ENCODE data around the gene NEK3.

The NEK3 gene

DNA sequence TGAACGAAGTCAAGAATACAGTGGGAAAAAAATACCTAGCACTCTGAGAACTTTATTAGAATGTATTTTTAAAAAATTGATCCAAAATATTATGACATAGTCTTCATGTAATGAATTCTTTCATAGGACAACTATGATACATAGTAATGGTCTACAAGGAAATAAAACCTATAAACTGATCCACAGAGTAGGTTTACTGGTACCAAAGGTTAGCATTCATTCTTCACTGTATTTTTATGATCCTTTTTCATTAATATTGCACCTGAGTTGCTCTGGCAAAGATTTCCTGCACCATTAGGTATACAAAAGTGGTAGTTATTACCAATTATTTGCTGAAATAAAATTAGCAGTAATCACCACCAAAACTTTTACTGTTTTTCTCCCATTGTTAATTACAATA is 4.2 kb downstream of the NEK3 start:
- ATAC-seq (ENCODE audit: low read depth) (no peak), DNase-seq (ENCODE audit: low spot score) (no peak)
- H3K4me3 ChIP-seq (ENCODE audit: severe bottlenecking) = no peak overlapping the region
- TF ChIP-seq, protein P1, sequence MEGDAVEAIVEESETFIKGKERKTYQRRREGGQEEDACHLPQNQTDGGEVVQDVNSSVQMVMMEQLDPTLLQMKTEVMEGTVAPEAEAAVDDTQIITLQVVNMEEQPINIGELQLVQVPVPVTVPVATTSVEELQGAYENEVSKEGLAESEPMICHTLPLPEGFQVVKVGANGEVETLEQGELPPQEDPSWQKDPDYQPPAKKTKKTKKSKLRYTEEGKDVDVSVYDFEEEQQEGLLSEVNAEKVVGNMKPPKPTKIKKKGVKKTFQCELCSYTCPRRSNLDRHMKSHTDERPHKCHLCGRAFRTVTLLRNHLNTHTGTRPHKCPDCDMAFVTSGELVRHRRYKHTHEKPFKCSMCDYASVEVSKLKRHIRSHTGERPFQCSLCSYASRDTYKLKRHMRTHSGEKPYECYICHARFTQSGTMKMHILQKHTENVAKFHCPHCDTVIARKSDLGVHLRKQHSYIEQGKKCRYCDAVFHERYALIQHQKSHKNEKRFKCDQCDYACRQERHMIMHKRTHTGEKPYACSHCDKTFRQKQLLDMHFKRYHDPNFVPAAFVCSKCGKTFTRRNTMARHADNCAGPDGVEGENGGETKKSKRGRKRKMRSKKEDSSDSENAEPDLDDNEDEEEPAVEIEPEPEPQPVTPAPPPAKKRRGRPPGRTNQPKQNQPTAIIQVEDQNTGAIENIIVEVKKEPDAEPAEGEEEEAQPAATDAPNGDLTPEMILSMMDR (IDR thresholded peaks at IDR 0.05; ENCODE audit: poor library complexity, severe bottlenecking) = no peak
- H3K27me3 ChIP-seq (ENCODE audit: insufficient read depth, poor library complexity, severe bottlenecking) = no peaks in the 10 kb centered on the region
- H3K27ac ChIP-seq (ENCODE audit: poor library complexity, severe bottlenecking) = no peak overlapping the region
- peaks cover 4% of the 10 kb centered on the region for H3K4me1 ChIP-seq (ENCODE audit: insufficient read depth, poor library complexity, severe bottlenecking)
- H3K36me3 ChIP-seq (ENCODE audit: low read depth) = peaks cover 10% of the 10 kb centered on the region
- H3K9me3 ChIP-seq (ENCODE audit: severe bottlenecking) = no peaks in the 10 kb centered on the region

DNA sequence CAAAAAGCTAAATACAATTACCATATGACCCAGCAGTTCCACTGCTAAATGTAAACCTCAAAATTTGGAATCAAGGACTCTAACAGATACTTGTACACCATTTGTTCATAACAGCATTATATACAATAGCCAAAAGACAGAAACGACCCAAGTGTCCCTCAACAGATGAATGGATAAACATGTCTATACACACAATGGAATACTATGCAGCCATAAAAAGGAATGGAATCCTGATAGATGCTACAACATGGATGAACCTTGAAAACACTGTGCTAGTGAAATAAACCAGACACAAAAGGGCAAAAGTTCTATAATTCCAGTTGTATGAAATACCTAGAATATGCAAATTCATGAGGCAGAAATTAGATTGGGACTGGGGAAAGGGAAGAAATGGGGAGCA is 12.2 kb downstream of the NEK3 start:
- no peaks in the 10 kb centered on the region for H3K27me3 ChIP-seq (ENCODE audit: insufficient read depth, poor library complexity, severe bottlenecking)
- TF ChIP-seq, protein P1 (IDR thresholded peaks at IDR 0.05; ENCODE audit: poor library complexity, severe bottlenecking) = no peak
- ATAC-seq (ENCODE audit: low read depth) (no peak), DNase-seq (ENCODE audit: low spot score) (no peak)
- no peaks in the 10 kb centered on the region for H3K9me3 ChIP-seq (ENCODE audit: severe bottlenecking)
- no peaks in the 10 kb centered on the region for H3K4me1 ChIP-seq (ENCODE audit: insufficient read depth, poor library complexity, severe bottlenecking)
- H3K36me3 ChIP-seq (ENCODE audit: low read depth) = peaks cover 20% of the 10 kb centered on the region
- no peak overlapping the region for H3K27ac ChIP-seq (ENCODE audit: poor library complexity, severe bottlenecking)
- H3K4me3 ChIP-seq (ENCODE audit: severe bottlenecking) = no peak overlapping the region

DNA sequence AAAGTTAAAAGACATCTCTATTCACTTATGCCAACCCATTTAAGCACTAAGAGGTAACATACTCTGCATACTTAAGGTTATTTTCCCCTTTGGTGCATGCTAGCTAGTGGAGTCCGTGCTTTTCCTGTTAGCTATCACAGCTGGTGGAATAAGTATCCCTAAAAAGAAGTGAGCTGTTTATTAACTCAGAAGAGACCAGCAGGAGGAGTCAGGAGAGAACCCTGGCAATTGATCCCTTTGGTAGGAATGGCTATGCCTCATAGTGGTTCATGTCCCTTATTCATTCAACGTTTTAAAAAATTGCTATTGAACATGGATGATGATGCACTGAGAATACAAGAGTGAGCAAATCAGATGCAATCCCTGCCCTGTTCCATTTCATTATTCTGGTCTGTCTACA is 18.1 kb downstream of the NEK3 start:
- Histone ChIP-seq H3K36me3 (ENCODE audit: low read depth) (peaks cover 2% of the 10 kb centered on the region; the same call in 1 of the 2 replicates), H3K27ac (ENCODE audit: poor library complexity, severe bottlenecking) (no peak overlapping the region), H3K4me1 (ENCODE audit: insufficient read depth, poor library complexity, severe bottlenecking) (no peaks in the 10 kb centered on the region), H3K4me3 (ENCODE audit: severe bottlenecking) (no peak overlapping the region), H3K9me3 (ENCODE audit: severe bottlenecking) (no peaks in the 10 kb centered on the region), H3K27me3 (ENCODE audit: insufficient read depth, poor library complexity, severe bottlenecking) (no peaks in the 10 kb centered on the region)
- DNase-seq (ENCODE audit: low spot score) (no peak), ATAC-seq (ENCODE audit: low read depth) (no peak)
- TF ChIP-seq, protein P1 (IDR thresholded peaks at IDR 0.05; ENCODE audit: poor library complexity, severe bottlenecking) = no peak

DNA sequence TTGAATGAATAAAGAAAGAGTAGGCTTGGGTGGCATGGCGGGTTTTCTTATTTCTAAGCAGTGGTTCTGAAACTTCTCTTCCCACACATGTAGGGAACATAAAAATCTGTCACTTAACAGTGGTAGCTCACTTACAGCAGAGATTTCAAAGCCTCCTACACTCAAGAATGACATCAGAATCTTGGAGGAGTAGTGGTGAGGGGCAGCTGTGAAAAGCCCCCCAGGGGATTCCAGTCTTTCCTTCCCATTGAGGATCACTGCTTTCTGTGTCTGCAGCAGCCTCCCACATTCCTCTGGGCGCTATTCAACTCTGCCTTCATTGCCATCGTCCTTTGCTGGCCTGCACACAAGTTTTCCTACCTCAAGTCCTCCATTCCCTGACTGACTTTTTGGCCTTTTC is 21.9 kb downstream of the NEK3 start:
- ATAC-seq (ENCODE audit: low read depth) = no peak
- DNase-seq (ENCODE audit: low spot score) = no peak
- H3K27me3 ChIP-seq (ENCODE audit: insufficient read depth, poor library complexity, severe bottlenecking) = no peaks in the 10 kb centered on the region
- H3K27ac ChIP-seq (ENCODE audit: poor library complexity, severe bottlenecking) = no peak overlapping the region
- H3K4me3 ChIP-seq (ENCODE audit: severe bottlenecking) = no peak overlapping the region
- H3K9me3 ChIP-seq (ENCODE audit: severe bottlenecking) = no peaks in the 10 kb centered on the region
- peaks cover 12% of the 10 kb centered on the region for H3K36me3 ChIP-seq (ENCODE audit: low read depth)
- H3K4me1 ChIP-seq (ENCODE audit: insufficient read depth, poor library complexity, severe bottlenecking) = no peaks in the 10 kb centered on the region
- TF ChIP-seq, protein P1 (IDR thresholded peaks at IDR 0.05; ENCODE audit: poor library complexity, severe bottlenecking) = no peak

DNA sequence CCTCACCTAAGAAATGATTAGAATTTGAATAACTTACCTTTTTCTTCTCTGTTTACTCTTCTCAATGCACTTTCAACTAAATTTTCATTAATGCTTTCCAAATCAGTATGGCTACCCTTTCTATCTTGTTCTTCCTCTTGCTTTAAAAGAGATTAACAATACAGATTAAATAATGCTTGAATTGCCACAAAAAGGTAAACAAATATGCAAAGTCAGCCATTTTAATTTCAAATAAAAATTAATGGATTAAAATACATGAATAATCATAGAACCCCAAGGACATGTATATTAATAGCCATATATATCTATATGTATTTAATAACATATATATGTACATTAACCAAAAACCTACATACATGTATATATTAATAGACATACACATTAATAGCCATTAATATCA is 22.6 kb downstream of the NEK3 start:
- H3K9me3 ChIP-seq (ENCODE audit: severe bottlenecking) = no peaks in the 10 kb centered on the region
- DNase-seq (ENCODE audit: low spot score) = no peak
- H3K27me3 ChIP-seq (ENCODE audit: insufficient read depth, poor library complexity, severe bottlenecking) = no peaks in the 10 kb centered on the region
- H3K36me3 ChIP-seq (ENCODE audit: low read depth) = peaks cover 12% of the 10 kb centered on the region
- no peak overlapping the region for H3K4me3 ChIP-seq (ENCODE audit: severe bottlenecking)
- no peaks in the 10 kb centered on the region for H3K4me1 ChIP-seq (ENCODE audit: insufficient read depth, poor library complexity, severe bottlenecking)
- H3K27ac ChIP-seq (ENCODE audit: poor library complexity, severe bottlenecking) = no peak overlapping the region
- TF ChIP-seq, protein P1 (IDR thresholded peaks at IDR 0.05; ENCODE audit: poor library complexity, severe bottlenecking) = no peak
- ATAC-seq (ENCODE audit: low read depth) = no peak

Data from RWPE2 (cell line).